ENCODE measurements around the gene PEX5. TPM values are rescaled to one million over a fixed set of nuclear protein-coding genes. Genes with fewer than 3 reads are reported as not detected.

The PEX5 gene
- total and polyA plus RNA-seq, 2 of the 8 experiments (the other 6 are each of a cell fraction or from before 2014, with no cell fraction given), result 16.8 to 50.5 TPM

DNA sequence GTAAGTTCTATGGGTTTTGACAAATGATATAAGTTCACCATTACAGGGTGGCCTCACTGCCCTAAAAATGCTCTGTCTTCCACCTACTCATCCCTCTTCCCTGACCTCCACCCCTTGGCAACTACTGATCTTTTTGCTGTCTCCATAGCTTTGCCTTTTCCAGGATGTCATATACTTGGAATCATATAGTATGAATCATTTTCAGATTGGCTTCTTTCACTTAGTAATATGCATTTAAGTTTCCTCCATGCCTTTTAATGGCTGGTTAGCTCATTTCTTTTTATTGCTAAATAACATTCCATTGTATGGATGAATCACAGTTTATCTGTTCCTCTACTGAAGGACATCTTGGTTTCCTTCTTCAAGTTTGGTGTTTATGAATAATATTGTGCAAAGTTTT is 14.0 kb upstream of the PEX5 start (continued):
- TF ChIP-seq, protein P1, sequence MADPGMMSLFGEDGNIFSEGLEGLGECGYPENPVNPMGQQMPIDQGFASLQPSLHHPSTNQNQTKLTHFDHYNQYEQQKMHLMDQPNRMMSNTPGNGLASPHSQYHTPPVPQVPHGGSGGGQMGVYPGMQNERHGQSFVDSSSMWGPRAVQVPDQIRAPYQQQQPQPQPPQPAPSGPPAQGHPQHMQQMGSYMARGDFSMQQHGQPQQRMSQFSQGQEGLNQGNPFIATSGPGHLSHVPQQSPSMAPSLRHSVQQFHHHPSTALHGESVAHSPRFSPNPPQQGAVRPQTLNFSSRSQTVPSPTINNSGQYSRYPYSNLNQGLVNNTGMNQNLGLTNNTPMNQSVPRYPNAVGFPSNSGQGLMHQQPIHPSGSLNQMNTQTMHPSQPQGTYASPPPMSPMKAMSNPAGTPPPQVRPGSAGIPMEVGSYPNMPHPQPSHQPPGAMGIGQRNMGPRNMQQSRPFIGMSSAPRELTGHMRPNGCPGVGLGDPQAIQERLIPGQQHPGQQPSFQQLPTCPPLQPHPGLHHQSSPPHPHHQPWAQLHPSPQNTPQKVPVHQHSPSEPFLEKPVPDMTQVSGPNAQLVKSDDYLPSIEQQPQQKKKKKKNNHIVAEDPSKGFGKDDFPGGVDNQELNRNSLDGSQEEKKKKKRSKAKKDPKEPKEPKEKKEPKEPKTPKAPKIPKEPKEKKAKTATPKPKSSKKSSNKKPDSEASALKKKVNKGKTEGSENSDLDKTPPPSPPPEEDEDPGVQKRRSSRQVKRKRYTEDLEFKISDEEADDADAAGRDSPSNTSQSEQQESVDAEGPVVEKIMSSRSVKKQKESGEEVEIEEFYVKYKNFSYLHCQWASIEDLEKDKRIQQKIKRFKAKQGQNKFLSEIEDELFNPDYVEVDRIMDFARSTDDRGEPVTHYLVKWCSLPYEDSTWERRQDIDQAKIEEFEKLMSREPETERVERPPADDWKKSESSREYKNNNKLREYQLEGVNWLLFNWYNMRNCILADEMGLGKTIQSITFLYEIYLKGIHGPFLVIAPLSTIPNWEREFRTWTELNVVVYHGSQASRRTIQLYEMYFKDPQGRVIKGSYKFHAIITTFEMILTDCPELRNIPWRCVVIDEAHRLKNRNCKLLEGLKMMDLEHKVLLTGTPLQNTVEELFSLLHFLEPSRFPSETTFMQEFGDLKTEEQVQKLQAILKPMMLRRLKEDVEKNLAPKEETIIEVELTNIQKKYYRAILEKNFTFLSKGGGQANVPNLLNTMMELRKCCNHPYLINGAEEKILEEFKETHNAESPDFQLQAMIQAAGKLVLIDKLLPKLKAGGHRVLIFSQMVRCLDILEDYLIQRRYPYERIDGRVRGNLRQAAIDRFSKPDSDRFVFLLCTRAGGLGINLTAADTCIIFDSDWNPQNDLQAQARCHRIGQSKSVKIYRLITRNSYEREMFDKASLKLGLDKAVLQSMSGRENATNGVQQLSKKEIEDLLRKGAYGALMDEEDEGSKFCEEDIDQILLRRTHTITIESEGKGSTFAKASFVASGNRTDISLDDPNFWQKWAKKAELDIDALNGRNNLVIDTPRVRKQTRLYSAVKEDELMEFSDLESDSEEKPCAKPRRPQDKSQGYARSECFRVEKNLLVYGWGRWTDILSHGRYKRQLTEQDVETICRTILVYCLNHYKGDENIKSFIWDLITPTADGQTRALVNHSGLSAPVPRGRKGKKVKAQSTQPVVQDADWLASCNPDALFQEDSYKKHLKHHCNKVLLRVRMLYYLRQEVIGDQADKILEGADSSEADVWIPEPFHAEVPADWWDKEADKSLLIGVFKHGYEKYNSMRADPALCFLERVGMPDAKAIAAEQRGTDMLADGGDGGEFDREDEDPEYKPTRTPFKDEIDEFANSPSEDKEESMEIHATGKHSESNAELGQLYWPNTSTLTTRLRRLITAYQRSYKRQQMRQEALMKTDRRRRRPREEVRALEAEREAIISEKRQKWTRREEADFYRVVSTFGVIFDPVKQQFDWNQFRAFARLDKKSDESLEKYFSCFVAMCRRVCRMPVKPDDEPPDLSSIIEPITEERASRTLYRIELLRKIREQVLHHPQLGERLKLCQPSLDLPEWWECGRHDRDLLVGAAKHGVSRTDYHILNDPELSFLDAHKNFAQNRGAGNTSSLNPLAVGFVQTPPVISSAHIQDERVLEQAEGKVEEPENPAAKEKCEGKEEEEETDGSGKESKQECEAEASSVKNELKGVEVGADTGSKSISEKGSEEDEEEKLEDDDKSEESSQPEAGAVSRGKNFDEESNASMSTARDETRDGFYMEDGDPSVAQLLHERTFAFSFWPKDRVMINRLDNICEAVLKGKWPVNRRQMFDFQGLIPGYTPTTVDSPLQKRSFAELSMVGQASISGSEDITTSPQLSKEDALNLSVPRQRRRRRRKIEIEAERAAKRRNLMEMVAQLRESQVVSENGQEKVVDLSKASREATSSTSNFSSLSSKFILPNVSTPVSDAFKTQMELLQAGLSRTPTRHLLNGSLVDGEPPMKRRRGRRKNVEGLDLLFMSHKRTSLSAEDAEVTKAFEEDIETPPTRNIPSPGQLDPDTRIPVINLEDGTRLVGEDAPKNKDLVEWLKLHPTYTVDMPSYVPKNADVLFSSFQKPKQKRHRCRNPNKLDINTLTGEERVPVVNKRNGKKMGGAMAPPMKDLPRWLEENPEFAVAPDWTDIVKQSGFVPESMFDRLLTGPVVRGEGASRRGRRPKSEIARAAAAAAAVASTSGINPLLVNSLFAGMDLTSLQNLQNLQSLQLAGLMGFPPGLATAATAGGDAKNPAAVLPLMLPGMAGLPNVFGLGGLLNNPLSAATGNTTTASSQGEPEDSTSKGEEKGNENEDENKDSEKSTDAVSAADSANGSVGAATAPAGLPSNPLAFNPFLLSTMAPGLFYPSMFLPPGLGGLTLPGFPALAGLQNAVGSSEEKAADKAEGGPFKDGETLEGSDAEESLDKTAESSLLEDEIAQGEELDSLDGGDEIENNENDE (IDR thresholded peaks at IDR 0.05; ENCODE audit: insufficient replicate concordance, low read length), result no peak
- no peak for TF ChIP-seq JUN (IDR thresholded peaks at IDR 0.05; ENCODE audit: low read depth, low read length)
- TF ChIP-seq, protein P2, sequence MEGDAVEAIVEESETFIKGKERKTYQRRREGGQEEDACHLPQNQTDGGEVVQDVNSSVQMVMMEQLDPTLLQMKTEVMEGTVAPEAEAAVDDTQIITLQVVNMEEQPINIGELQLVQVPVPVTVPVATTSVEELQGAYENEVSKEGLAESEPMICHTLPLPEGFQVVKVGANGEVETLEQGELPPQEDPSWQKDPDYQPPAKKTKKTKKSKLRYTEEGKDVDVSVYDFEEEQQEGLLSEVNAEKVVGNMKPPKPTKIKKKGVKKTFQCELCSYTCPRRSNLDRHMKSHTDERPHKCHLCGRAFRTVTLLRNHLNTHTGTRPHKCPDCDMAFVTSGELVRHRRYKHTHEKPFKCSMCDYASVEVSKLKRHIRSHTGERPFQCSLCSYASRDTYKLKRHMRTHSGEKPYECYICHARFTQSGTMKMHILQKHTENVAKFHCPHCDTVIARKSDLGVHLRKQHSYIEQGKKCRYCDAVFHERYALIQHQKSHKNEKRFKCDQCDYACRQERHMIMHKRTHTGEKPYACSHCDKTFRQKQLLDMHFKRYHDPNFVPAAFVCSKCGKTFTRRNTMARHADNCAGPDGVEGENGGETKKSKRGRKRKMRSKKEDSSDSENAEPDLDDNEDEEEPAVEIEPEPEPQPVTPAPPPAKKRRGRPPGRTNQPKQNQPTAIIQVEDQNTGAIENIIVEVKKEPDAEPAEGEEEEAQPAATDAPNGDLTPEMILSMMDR (IDR thresholded peaks at IDR 0.05; ENCODE audit: control extremely low read depth in 1 of 3, insufficient read depth in 1 of 3, low read depth in 1 of 3, low read length in 3 of 3), result no peak
- TF ChIP-seq POLR2AphosphoS5 (IDR thresholded peaks at IDR 0.05; ENCODE audit: low read depth, low read length), result no peak
- TF ChIP-seq BCL11A (IDR thresholded peaks at IDR 0.05; ENCODE audit: low read depth in 2 of 2, low read length in 2 of 2), result no peak
- TF ChIP-seq EZH2 (IDR thresholded peaks at IDR 0.05; ENCODE audit: low read depth, low read length, severe bottlenecking), result no peak
- TF ChIP-seq, protein P3, sequence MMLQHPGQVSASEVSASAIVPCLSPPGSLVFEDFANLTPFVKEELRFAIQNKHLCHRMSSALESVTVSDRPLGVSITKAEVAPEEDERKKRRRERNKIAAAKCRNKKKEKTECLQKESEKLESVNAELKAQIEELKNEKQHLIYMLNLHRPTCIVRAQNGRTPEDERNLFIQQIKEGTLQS (IDR thresholded peaks at IDR 0.05; ENCODE audit: insufficient read depth, low read depth, low read length), result no peak
- TF ChIP-seq HDAC2 (IDR thresholded peaks at IDR 0.05; ENCODE audit: borderline replicate concordance in 1 of 2, low read depth in 2 of 2, low read length in 2 of 2), result no peak
